GM12872 (cell line): Measurements from ENCODE around the gene INHBB.

Source experiments
- TF ChIP-seq, protein P1 (sequence below): IDR thresholded peaks from 3 replicates; pipeline ENCODE4 v1.5.1; 2011; ENCODE audit warnings: low read depth, mild to moderate bottlenecking, low read length, moderate library complexity; ENCODE audit not compliant: insufficient read depth

Gene INHBB

DNA sequence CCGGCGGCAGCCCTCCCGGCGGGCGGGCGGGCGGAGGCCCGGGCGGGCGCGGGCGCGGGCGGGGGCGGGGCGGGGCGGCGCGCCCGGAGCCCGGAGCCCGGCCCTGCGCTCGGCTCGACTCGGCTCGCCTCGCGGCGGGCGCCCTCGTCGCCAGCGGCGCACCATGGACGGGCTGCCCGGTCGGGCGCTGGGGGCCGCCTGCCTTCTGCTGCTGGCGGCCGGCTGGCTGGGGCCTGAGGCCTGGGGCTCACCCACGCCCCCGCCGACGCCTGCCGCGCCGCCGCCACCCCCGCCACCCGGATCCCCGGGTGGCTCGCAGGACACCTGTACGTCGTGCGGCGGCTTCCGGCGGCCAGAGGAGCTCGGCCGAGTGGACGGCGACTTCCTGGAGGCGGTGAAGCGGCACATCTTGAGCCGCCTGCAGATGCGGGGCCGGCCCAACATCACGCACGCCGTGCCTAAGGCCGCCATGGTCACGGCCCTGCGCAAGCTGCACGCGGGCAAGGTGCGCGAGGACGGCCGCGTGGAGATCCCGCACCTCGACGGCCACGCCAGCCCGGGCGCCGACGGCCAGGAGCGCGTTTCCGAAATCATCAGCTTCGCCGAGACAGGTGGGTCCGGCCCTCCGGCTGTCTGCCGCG lies at the start of gene INHBB:
Gene INHBB (plus strand): TSS at position 111 of the 641 bp plus-strand sequence. CDS start 53 bp downstream, at position 164.
- TF ChIP-seq, protein P1, sequence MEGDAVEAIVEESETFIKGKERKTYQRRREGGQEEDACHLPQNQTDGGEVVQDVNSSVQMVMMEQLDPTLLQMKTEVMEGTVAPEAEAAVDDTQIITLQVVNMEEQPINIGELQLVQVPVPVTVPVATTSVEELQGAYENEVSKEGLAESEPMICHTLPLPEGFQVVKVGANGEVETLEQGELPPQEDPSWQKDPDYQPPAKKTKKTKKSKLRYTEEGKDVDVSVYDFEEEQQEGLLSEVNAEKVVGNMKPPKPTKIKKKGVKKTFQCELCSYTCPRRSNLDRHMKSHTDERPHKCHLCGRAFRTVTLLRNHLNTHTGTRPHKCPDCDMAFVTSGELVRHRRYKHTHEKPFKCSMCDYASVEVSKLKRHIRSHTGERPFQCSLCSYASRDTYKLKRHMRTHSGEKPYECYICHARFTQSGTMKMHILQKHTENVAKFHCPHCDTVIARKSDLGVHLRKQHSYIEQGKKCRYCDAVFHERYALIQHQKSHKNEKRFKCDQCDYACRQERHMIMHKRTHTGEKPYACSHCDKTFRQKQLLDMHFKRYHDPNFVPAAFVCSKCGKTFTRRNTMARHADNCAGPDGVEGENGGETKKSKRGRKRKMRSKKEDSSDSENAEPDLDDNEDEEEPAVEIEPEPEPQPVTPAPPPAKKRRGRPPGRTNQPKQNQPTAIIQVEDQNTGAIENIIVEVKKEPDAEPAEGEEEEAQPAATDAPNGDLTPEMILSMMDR = no peak

DNA sequence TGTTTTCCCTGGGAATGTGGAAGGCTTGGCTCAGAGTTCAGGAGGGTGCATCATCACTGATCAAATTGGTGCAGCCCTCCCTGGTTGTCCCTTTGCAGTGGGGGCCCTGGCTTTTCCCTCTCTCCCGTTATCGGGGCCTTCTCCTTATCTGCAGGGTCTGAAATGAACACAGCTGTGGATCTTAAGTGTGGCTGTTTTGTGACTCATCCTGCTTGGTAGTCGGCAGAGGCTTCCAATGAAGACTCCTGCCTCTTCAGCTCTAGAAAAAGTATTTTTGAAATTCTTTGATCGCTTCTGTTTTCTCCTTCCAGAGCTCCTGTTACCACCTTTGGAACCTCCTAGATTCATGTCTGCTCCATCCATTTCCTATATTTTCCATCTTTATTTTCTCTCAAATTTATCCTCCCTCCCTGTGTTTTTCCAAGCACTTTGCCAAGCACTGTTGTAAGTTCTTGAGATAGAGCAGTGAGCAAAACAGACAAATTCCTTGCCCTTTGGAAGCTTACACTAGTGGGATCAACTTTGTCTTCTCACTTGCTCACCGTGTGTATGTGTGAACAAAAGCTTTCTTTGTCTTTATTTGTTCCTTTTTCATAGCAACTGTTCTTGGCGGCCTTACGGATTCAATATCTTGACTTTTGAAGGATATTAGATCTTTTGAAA lies 47.6 kb upstream of the INHBB start:
- TF ChIP-seq, protein P1 = no peak

DNA sequence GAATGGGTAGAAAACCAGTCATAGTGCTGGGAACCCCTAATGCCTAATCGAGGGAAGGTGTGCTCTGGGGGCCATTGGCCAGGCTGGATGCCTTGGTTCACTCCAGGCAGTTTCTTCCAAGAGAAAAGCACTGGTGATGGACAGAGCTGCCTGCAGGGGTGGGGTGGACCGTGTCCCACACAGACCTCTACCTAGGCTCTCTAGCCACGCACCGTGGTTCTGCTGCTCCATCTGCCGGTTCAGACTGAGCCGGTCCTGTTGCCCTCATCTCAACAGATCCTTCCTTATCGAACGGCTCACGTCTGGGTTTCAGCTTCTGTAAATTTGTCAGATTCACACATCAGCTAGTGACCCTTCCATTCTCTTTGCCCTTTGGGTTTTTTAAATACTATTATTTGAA lies 46.9 kb upstream of the INHBB start:
- TF ChIP-seq, protein P1 = no peak

DNA sequence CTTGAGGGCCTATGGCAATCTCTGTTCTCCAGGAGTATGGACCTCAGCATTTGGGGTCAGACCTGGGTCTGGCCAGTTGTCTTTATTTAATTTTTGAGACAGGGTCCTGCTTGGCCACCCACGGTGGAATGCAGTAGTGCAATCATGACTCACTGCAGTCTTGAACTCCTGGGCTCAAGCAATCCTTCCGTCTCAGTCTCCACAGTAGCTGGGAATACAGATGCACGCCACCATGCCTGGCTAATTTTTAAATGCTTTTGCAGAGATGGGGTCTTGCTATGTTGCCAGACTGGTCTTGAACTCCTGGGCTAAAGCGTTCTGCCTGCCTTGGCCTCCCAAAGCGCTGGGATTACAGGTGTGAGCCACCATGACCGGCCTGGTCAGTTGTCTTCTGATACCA lies 46.4 kb upstream of the INHBB start:
- TF ChIP-seq, protein P1 = no peak

DNA sequence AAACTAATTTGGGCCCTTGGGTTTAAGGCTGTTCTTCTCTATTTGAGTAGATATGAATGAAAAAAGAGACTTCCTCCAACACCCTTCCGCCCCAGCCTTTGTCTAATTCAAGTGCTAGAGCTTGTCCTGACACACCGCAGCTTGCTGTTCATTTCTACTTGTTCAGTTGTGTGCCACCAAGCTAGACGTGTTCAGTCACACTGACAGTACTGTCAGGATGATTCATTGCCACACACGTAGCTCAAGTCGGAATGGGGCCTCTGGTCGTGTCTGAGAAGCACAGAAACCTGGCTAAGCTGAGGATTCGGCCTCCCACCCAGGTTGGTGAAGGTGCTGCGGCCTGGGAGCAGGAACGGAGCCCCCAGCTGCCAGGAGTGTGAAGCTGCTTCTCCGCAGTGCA lies 45.6 kb upstream of the INHBB start:
- TF ChIP-seq, protein P1 = no peak

DNA sequence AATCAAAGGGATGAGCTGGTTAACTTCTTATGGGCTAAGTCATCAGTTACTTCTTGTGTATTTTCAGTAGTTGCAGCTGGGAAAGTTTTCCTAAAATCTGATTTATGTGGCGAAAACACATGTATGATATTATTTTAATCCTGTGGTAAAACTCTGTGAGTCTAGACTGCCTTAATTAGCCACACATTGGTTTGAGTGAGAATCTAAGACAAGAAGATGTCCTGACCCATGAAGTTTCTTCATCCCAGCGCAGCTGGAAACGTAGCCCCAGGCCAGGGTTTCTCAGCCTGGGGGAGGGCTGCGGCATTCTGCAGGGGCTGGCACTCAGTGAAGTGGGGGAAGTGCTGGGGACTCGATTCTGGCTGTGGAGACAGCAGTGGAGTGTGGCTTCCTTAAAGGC lies 44.7 kb upstream of the INHBB start:
- TF ChIP-seq, protein P1 = no peak

DNA sequence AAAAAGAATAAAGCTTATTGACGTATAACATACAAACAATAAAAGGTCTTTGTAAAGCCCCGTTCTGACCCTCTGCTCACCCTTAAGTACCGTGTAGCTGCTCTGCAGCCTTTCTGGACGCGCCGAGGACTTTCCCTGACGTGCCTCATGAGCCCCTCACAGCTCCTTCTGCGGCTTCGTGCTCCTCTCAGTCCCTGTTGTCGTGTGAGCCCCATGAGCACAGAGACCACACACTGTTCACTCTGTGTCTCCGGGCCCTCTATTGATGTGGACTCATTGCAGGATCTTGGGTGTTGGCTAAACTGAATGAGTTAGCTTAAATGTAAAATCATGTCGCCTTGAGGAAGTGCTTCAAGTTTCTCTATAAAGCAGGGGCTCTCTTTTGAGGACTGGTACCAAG lies 43.6 kb upstream of the INHBB start:
- TF ChIP-seq, protein P1 = no peak
